Tibial nerve (tissue), 4 donors: ENCODE data around the gene ITGA3. TPM values are rescaled to one million over a fixed set of nuclear protein-coding genes. Genes with fewer than 3 reads are reported as not detected.

Experiments
- DNase-seq, 2 donors: peaks; one replicate each; pipeline ENCODE4 v3.0.0-alpha.2; 2019; ENCODE audit warnings: low spot score in 2 of 2
- H3K27ac ChIP-seq, 4 donors: fragments of 200-600 bp; sonication (generic) in 3 of 4; one replicate each; pipeline ENCODE4 v1.5.1; 2017 to 2019; ENCODE audit warnings: mild to moderate bottlenecking in 1 of 4
- H3K27me3 ChIP-seq, 2 donors: fragments of 200-600 bp; sonication (generic) in 1 of 2; one replicate each; pipeline versions ENCODE4 v1.5.1 to v1.6.0; 2017 to 2019
- H3K36me3 ChIP-seq, 3 donors: fragments of 200-600 bp; sonication (generic); one replicate each; pipeline ENCODE4 v1.5.1; 2018 to 2019
- H3K4me1 ChIP-seq, 4 donors: fragments of 200-600 bp; sonication (generic) in 3 of 4; one replicate each; pipeline ENCODE4 v1.5.1; 2017 to 2019
- H3K4me3 ChIP-seq, 4 donors: fragments of 200-600 bp; sonication (generic) in 3 of 4; one replicate each; pipeline ENCODE4 v1.5.1; 2017 to 2019; ENCODE audit warnings: mild to moderate bottlenecking in 1 of 4, moderate library complexity in 1 of 4
- H3K9me3 ChIP-seq, 4 donors: fragments of 200-600 bp; sonication (generic) in 3 of 4; one replicate each; pipeline ENCODE4 v1.5.1; 2017 to 2019
- CTCF ChIP-seq, 5 experiments: fragments of 200-600 bp in 3 of 5; fragments of 450-650 bp in 2 of 5; sonication (generic) in 3 of 5; IDR thresholded peaks; one replicate each; pipeline ENCODE4 v1.5.1; 2016 to 2019; ENCODE audit warnings: antibody characterized with exemption in 5 of 5, mild to moderate bottlenecking in 3 of 5, moderate library complexity in 2 of 5
- EP300 ChIP-seq, 2 donors: sonication (generic); formaldehyde crosslinking; IDR thresholded peaks; one replicate each; pipeline ENCODE4 v1.6.1; 2017; ENCODE audit warnings: antibody characterized with exemption in 2 of 2, mild to moderate bottlenecking in 1 of 2
- POLR2A ChIP-seq, 2 donors: fragments of 450-650 bp; IDR thresholded peaks; one replicate each; pipeline ENCODE4 v1.6.1; 2017; ENCODE audit warnings: antibody characterized with exemption in 2 of 2, mild to moderate bottlenecking in 2 of 2, moderate library complexity in 2 of 2
- WGBS, 2 donors: methylation state at CpG; one replicate each; pipeline ENCODE4 v1.1.5; 2018; 5-methylcytosine and 5-hydroxymethylcytosine counted together
- total RNA-seq, 4 donors: library from RNA; depleted of rRNA; stranded (reverse); fragments of >200 nt; gene quantifications; one replicate each; pipeline ENCODE4 v1.1.0, GENCODE V29; 2016

ITGA3 gene
- total RNA-seq, 4 donors from 2014 or later, result 59.2 to 85.7 (median 69.1) TPM

GRCh38 chr17:50133769-50134099 lies 77.8 kb downstream of the ITGA3 start:
- 17 to 18% methylated on average over 16 of the region's 16 CpGs for WGBS, 2 donors
- peaks cover 0 to 21% of the 10 kb centered on the region in 2 donors for H3K27me3 ChIP-seq
- peaks cover 0 to 48% (median 18%) of the 10 kb centered on the region in 3 donors for H3K36me3 ChIP-seq
- no peak overlapping the region for H3K27ac ChIP-seq
- peaks cover 0 to 37% (median 15%) of the 10 kb centered on the region in 4 donors for H3K4me1 ChIP-seq
- no peak overlapping the region for H3K4me3 ChIP-seq
- DNase-seq, result no peak
- TF ChIP-seq EP300 (IDR thresholded peaks at IDR 0.05), result no peak
- no peak for TF ChIP-seq POLR2A (IDR thresholded peaks at IDR 0.05)
- TF ChIP-seq CTCF (IDR thresholded peaks at IDR 0.05), result no peak
- no peaks in the 10 kb centered on the region for H3K9me3 ChIP-seq

- H3K27me3 ChIP-seq, result peaks cover 0 to 14% of the 10 kb centered on the region in 2 donors
- H3K36me3 ChIP-seq, result peaks cover 0 to 55% (median 25%) of the 10 kb centered on the region in 3 donors
- no peak overlapping the region for H3K27ac ChIP-seq
- H3K4me3 ChIP-seq, result no peak overlapping the region
- TF ChIP-seq CTCF (IDR thresholded peaks at IDR 0.05) (no peak), EP300 (IDR thresholded peaks at IDR 0.05) (no peak), POLR2A (IDR thresholded peaks at IDR 0.05) (no peak)
- 60 to 64% methylated on average over 16 of the region's 16 CpGs for WGBS, 2 donors
- no peaks in the 10 kb centered on the region for H3K9me3 ChIP-seq
- peaks cover 0 to 30% (median 7%) of the 10 kb centered on the region in 4 donors for H3K4me1 ChIP-seq
- no peak for DNase-seq
These were observed 78.5 kb downstream of the ITGA3 start for GRCh38 chr17:50134206-50135110.

GRCh38 chr17:50135316-50136095 lies 79.6 kb downstream of the ITGA3 start:
- Histone ChIP-seq H3K9me3 (no peaks in the 10 kb centered on the region), H3K4me3 (no peak overlapping the region), H3K4me1 (peaks cover 0 to 26% (median 5%) of the 10 kb centered on the region in 4 donors), H3K36me3 (peaks cover 0 to 64% (median 28%) of the 10 kb centered on the region in 3 donors), H3K27ac (no peak overlapping the region), H3K27me3 (peaks cover 0 to 7% of the 10 kb centered on the region in 2 donors)
- WGBS, 2 donors, result 89 to 90% methylated on average over 13 to 16 of the region's 16 CpGs
- DNase-seq, result no peak
- no peak for TF ChIP-seq EP300 (IDR thresholded peaks at IDR 0.05)
- no peak for TF ChIP-seq POLR2A (IDR thresholded peaks at IDR 0.05)
- no peak for TF ChIP-seq CTCF (IDR thresholded peaks at IDR 0.05)

GRCh38 chr17:50136096-50136687 lies 80.3 kb downstream of the ITGA3 start:
- Histone ChIP-seq H3K4me1 (peaks cover 0 to 29% (median 9%) of the 10 kb centered on the region in 4 donors), H3K36me3 (peaks cover 0 to 70% (median 35%) of the 10 kb centered on the region in 3 donors), H3K27ac (no peak overlapping the region), H3K9me3 (no peaks in the 10 kb centered on the region), H3K27me3 (no peaks in the 10 kb centered on the region), H3K4me3 (no peak overlapping the region)
- 90 to 92% methylated on average over 11 of the region's 11 CpGs for WGBS, 2 donors
- TF ChIP-seq EP300 (IDR thresholded peaks at IDR 0.05) (no peak), CTCF (IDR thresholded peaks at IDR 0.05) (no peak), POLR2A (IDR thresholded peaks at IDR 0.05) (no peak)
- no peak for DNase-seq
